GM18502 (cell line): ENCODE measurements around the gene LHFPL3.

Experiments used
- ATAC-seq: cut with Tn5 transposase; IDR thresholded peaks from one replicate; pipeline ENCODE4 v1.9.1; 2021; ENCODE audit warnings: mild to moderate bottlenecking; ENCODE audit not compliant: unreplicated experiment, poor library complexity

The LHFPL3 gene

GRCh38 chr7:104469166-104469820 lies 140.9 kb downstream of the LHFPL3 start:
- no peak for ATAC-seq

GRCh38 chr7:104480529-104480928 lies 152.1 kb downstream of the LHFPL3 start:
- ATAC-seq, result no peak

- ATAC-seq, result no peak
Measured at GRCh38 chr7:104482362-104483037, 154.1 kb downstream of the LHFPL3 start.

- ATAC-seq, result no peak
Measured at GRCh38 chr7:104486931-104487330, 158.5 kb downstream of the LHFPL3 start.

GRCh38 chr7:104487642-104488041 lies 159.2 kb downstream of the LHFPL3 start:
- no peak for ATAC-seq

GRCh38 chr7:104497379-104497967 lies 169.1 kb downstream of the LHFPL3 start:
- no peak for ATAC-seq

- no peak for ATAC-seq
Measured at GRCh38 chr7:104499975-104500374, 171.6 kb downstream of the LHFPL3 start.

GRCh38 chr7:104509874-104510273 lies 181.5 kb downstream of the LHFPL3 start:
- ATAC-seq, result no peak

- no peak for ATAC-seq
Measured at GRCh38 chr7:104524853-104525252, 196.4 kb downstream of the LHFPL3 start.

DNA sequence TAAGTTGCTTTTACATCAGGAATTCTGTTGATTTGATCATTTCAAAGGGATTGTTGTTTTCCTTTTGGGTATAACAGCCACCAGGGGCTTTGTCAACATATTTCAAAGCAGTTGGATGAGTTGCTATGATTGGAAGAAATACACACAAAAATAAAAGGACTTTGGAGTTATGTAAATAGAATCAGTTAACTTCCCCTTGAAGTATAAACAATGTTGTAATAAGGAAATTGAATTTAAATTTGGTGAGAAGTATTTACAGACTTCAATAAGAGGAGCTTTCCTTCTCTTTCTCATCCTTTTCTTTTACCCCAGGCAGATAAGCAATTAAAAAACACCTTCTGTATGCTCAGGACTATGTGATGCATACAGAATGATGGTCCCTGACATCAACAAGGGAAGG lies 199.7 kb downstream of the LHFPL3 start:
- no peak for ATAC-seq

DNA sequence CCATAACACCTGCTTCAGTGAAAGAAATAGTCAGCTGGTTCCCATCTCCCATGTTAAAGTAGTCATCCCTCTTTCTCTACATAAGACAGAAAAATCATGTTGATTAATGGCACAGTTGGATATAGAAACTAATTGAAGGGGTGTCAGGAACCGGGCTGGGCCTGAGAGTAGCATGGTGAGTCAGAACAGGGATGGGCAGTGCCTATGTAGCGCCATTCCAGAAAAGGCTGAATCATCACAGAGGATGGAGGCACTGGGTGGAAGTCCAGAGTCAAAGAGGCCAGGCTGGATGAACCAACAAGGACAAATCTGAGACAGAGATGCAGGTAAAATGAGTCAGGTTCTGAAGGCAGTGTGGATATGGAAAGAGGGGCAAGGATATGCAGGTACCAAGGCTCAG lies 201.2 kb downstream of the LHFPL3 start:
- no peak for ATAC-seq

DNA sequence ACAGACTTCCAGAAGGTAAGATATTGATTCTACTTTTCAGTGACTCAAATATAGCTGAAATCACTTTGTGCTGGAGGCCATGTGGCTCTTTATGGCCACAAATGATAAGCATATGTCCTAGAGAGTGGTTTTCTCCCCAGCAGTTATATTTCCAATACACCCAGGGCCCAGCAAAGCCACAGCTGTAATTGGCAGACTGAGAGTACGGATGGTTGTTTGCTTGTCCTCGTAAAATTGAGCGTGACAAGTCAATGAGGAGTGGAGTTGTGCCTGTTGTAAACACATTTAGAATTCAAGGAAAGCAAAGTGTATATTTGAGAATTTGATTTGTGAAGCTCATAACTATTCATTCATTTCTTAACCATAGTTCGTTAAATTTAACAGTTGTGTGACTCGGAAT lies 201.8 kb downstream of the LHFPL3 start:
- ATAC-seq, result no peak

- no peak for ATAC-seq
Measured at GRCh38 chr7:104534149-104534548, 205.7 kb downstream of the LHFPL3 start.

GRCh38 chr7:104535841-104536240 lies 207.4 kb downstream of the LHFPL3 start:
- ATAC-seq, result no peak

DNA sequence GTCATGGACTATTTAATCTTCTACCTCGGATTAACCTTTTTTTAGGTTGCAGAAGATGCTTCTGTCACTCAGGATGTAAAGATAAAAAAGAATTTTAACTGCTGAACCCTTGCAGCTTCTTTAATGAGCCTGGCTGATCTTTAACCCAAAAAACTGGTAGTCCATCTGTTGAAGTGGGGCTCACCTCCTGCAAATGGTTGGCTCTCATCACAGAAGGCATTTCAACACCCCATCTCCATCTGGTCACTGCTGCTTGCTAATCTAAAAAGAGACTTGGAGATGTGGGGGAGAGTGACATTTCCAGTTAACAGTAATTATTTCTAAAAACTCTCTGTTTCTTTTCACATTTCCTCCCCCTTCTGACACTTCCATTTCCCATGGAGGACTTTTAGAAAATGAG lies 208.6 kb downstream of the LHFPL3 start:
- no peak for ATAC-seq

- ATAC-seq, result no peak
Measured at GRCh38 chr7:104538152-104538551, 209.7 kb downstream of the LHFPL3 start.

GRCh38 chr7:104541897-104542296 lies 213.5 kb downstream of the LHFPL3 start:
- ATAC-seq, result no peak

- ATAC-seq, result no peak
Measured at GRCh38 chr7:104548861-104549260, 220.5 kb downstream of the LHFPL3 start.

- ATAC-seq, result no peak
Measured at GRCh38 chr7:104550362-104550761, 222.0 kb downstream of the LHFPL3 start.

GRCh38 chr7:104551226-104551625 lies 222.8 kb downstream of the LHFPL3 start:
- no peak for ATAC-seq

- no peak for ATAC-seq
Measured at GRCh38 chr7:104552102-104552501, 223.7 kb downstream of the LHFPL3 start.

GRCh38 chr7:104553074-104553473 lies 224.7 kb downstream of the LHFPL3 start:
- ATAC-seq, result no peak
